GM12873 (cell line): ENCODE data around the gene MGAT4A.

Source experiments
- TF ChIP-seq, protein P1 (sequence below): IDR thresholded peaks from 2 replicates; pipeline ENCODE4 v1.5.1; 2012; ENCODE audit warnings: low read depth, mild to moderate bottlenecking, moderate library complexity, low read length, control low read depth; ENCODE audit not compliant: insufficient read depth; ENCODE audit errors: missing control alignments

Gene MGAT4A

DNA sequence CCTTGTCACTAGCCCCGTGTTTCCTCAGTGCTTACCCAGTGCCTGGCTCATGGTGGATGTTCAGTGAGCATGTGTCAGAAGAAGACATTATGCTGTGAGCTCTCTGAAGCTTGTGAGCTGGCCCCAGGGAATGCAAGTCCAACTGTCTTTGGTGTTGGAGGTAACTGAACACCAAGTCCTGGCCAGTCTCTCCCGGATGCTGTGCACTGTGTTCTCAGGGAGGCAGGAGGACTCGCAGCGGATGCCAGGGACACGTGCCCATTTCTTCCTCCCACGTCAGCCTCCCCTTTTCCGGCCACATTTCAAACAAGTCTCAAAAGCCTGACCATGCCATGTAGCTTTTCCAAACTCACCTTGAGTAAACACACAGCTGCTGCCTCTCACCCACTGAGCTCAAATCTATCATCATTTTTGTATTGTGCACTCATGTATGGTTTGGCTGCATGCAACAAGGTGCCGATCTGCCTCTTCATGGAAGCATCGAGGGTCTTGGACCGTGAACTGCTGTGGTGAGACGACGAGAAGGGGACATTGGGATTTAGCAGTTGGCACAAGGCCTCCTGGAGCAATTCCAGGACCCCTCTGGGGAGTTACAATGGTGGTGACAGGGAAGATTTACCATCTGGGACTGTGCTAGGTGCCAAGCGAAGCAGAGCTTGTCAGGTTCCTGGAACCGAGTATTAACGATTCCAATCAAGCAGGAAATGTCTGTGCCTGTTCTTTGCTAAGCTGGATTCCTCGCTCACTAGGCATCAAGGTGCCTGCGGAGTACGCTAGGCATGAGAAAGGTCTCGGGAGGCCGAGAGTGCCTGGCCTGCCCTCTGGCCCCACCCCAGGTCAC, 44.4 kb upstream of the MGAT4A start:
- TF ChIP-seq, protein P1, sequence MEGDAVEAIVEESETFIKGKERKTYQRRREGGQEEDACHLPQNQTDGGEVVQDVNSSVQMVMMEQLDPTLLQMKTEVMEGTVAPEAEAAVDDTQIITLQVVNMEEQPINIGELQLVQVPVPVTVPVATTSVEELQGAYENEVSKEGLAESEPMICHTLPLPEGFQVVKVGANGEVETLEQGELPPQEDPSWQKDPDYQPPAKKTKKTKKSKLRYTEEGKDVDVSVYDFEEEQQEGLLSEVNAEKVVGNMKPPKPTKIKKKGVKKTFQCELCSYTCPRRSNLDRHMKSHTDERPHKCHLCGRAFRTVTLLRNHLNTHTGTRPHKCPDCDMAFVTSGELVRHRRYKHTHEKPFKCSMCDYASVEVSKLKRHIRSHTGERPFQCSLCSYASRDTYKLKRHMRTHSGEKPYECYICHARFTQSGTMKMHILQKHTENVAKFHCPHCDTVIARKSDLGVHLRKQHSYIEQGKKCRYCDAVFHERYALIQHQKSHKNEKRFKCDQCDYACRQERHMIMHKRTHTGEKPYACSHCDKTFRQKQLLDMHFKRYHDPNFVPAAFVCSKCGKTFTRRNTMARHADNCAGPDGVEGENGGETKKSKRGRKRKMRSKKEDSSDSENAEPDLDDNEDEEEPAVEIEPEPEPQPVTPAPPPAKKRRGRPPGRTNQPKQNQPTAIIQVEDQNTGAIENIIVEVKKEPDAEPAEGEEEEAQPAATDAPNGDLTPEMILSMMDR: no peak

DNA sequence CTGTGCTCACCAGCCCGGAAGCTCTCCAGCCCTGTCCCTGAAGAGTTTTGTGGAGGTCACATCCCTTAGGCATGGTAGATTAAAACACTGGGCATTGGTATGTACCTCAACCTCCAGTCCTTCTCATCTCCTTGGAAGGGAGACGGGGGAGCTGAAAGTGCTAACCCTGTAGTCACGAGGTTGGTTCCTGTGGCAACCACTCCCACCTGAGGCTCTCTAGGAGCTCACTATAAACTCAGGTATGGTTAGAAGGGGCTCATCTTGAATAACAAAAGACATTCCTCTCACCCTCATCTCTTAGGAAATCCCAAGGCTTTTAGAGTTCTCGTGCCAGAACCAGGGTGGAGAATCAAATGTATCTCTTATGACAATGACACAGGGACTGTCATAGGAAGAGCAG, 43.0 kb upstream of the MGAT4A start:
- TF ChIP-seq, protein P1: no peak

DNA sequence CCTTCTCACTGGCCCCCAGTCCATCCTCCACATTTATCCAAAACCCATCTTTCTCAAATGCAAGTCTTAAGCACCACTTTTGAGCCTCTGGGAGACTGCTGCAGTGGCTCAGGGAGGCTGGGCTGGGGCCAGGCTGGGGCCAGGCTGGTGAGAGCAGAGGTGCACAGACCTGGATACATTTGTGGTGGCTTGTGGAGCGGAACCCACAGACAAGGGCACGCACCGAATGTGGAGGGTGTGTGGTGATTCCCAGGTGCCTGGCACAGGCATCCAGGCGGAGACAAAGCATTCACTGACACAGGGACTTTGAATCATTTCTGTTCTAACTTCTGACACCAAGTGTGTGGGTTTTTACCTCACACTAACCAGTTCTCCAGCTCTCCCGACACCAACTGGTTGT, 42.2 kb upstream of the MGAT4A start:
- TF ChIP-seq, protein P1: no peak

DNA sequence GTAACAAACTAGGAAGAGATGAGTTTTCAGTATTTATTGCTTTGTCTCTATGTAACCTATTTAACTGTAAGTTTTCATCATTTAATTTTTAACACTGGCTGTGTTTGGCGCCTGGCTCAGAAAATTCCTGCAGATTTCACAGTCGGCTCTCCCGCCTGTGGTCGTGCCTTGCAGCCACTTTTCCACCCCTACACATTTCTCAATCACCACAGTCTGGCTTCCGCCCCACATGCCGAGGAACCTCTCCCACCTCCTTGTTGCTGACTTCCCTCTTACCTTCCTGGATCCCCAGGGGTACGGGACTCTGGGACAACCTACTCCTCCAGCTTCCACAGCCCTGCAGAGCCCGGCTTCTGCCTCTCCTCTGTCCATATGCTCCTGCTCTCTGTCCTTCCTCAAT, 41.6 kb upstream of the MGAT4A start:
- TF ChIP-seq, protein P1: no peak

DNA sequence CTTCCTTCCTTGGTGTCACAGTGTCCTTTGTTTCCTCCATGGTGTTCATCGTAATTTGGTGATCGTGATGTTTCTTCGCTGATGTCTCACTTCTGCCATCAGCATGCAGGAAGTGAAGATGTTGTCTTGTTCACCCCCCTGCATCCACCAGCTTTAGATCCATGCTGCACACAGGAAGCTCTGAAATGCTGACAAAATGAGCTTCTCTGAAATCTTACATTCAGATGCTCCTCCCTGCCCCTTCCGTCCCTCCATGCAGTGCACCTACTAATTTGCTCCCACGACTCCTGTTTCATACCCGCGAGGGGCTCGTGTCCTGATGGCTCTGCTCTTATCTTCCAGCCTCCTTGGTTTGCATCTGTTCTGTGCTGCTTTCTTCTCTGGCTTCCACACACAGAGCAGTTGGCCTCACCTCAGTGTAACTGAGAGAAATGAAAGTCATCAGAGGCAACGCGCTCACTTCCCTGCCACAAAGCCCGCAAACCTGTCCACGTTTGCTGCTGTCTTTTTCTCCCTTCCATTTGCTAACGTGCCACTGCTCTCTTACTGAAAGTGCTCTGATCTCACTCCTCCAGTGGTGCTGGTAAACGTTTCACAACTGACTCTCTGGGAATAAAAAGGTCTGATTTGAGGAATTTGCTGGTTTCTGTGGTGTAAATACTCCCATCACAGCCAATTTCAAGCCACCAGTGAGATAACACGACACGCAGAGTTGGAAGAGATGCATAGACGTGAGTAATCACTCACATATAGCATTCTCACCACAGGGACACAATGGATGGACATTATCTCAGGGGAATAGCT, 41.0 kb upstream of the MGAT4A start:
- TF ChIP-seq, protein P1: no peak

DNA sequence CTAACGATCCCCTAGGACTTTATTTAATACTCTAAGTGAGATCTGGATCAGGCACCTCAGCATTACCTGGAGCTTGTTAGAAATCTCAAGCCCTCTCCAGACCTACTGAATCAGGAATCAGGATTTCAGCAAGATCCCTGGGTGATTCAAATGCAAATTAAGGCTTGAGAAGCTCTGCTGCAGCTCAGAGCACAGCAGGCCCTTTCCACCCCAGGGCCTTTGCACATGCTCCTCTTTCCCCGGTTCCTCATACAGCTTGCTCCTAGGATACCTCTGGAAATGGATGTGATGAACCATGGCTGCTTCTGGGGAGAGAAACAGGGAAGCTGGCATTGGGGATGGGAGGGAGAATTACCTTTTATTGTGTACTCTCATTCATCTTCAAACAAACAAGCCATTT, 40.3 kb upstream of the MGAT4A start:
- TF ChIP-seq, protein P1: no peak

DNA sequence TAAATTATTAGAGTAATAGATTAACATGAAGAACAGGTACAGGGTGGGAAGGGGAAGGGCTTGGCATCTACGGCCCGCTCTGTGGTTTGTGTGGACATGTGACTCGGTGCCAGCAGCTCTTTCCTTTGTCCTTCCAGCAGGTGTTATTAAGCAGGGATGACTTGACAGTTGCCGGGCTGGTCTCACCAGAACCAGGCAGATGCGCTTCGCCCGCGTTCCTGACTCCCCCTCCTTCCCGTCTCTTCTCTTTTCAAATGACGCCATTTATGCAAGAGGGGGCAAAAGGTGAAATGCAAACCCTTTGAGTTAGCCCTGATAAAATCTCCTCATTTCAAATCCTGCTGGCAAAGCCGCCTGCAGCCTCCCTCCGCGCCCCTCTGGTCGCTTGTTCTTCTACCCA, 38.9 kb upstream of the MGAT4A start:
- TF ChIP-seq, protein P1: no peak
